IMR-90 (cell line): ENCODE data around the gene SCD. TPM values are rescaled to one million over a fixed set of nuclear protein-coding genes. Genes with fewer than 3 reads are reported as not detected.

ENCODE experiments used
- ATAC-seq: fragments of 200-7000 bp; cut with Tn5 transposase; 2 replicates; pipeline ENCODE4 v1.9.1; 2020; ENCODE audit warnings: low read depth, mild to moderate bottlenecking, moderate library complexity
- BruUV-seq: library from RNA; stranded (reverse); fragments of 400-500 nt; replicated peaks from 2 replicates; lab custom pipeline; 2021; lab: Mats Ljungman, UMichigan
- CTCF ChIA-PET: fragments of 300-600 bp; formaldehyde crosslinking; extraction: SDS; loops from one replicate; lab custom pipeline; 2021; ENCODE audit warnings: antibody characterized with exemption; lab: Yijun Ruan, JAX
- POLR2A ChIA-PET: fragments of 300-600 bp; sonication (Branson Sonifier 250); formaldehyde crosslinking; loops from one replicate; lab custom pipeline; 2022; ENCODE audit warnings: antibody characterized with exemption; ENCODE audit not compliant: unreplicated experiment; lab: Charles Lee
- DNase-seq: peaks from one replicate; pipeline ENCODE4 v3.0.0; 2013
- H2AFZ ChIP-seq: replicated peaks from 2 replicates; pipeline ENCODE3; 2013; ENCODE audit warnings: low read length, mild to moderate bottlenecking; ENCODE audit not compliant: poor library complexity
- H2AK5ac ChIP-seq: 2 replicates; pipeline ENCODE4 v1.6.1; 2013; ENCODE audit warnings: low read depth, low read length, inconsistent platforms
- H2AK9ac ChIP-seq: replicated peaks from 2 replicates; pipeline ENCODE3; 2013; ENCODE audit warnings: mild to moderate bottlenecking, low read depth, low read length, moderate library complexity; ENCODE audit not compliant: poor library complexity
- H2BK120ac ChIP-seq: 2 replicates; pipeline ENCODE4 v1.6.1; 2013; ENCODE audit warnings: low read depth, low read length, inconsistent platforms
- H2BK15ac ChIP-seq: 3 replicates; pipeline ENCODE4 v1.6.1; 2013; ENCODE audit warnings: low read depth, low read length, inconsistent platforms
- H2BK20ac ChIP-seq: 2 replicates; pipeline ENCODE4 v1.6.1; 2013; ENCODE audit warnings: low read depth, mild to moderate bottlenecking, inconsistent platforms, low read length, moderate library complexity
- H2BK5ac ChIP-seq: 2 replicates; pipeline ENCODE4 v1.6.1; 2013; ENCODE audit warnings: mild to moderate bottlenecking, low read depth, low read length, inconsistent platforms; ENCODE audit not compliant: poor library complexity, severe bottlenecking
- H3K14ac ChIP-seq: replicated peaks from 2 replicates; pipeline ENCODE4 v1.6.1; 2013; ENCODE audit warnings: low read depth, low read length, inconsistent platforms
- H3K18ac ChIP-seq: 2 replicates; pipeline ENCODE4 v1.6.1; 2013; ENCODE audit warnings: low read depth, low read length, control low read depth
- H3K23ac ChIP-seq: 2 replicates; pipeline ENCODE4 v1.6.1; 2013; ENCODE audit warnings: low read depth, low read length, inconsistent platforms
- H3K27ac ChIP-seq: 2 replicates; pipeline ENCODE4 v1.5.1; 2013; ENCODE audit warnings: mild to moderate bottlenecking, control low read depth, low read length; ENCODE audit not compliant: insufficient read depth
- H3K27me3 ChIP-seq: 2 replicates; pipeline ENCODE4 v1.6.1; 2013; ENCODE audit warnings: low read length; ENCODE audit not compliant: control insufficient read depth, insufficient read depth
- H3K36me3 ChIP-seq: 2 replicates; pipeline ENCODE4 v1.6.1; 2013; ENCODE audit warnings: low read length, mixed read lengths; ENCODE audit not compliant: control insufficient read depth, insufficient read depth
- H3K4ac ChIP-seq: 2 replicates; pipeline ENCODE4 v1.6.1; 2013; ENCODE audit warnings: low read depth, low read length, inconsistent platforms
- H3K4me1 ChIP-seq: 2 replicates; pipeline ENCODE4 v1.6.1; 2013; ENCODE audit warnings: low read length, mixed read lengths; ENCODE audit not compliant: control insufficient read depth, insufficient read depth
- H3K4me2 ChIP-seq: 2 replicates; pipeline ENCODE4 v1.6.1; 2013; ENCODE audit warnings: low read depth, mild to moderate bottlenecking, control low read depth, low read length, moderate library complexity
- H3K4me3 ChIP-seq: 2 replicates; pipeline ENCODE4 v1.5.1; 2013; ENCODE audit warnings: low read depth, mild to moderate bottlenecking, control low read depth, low read length, moderate library complexity; ENCODE audit not compliant: insufficient read depth
- H3K56ac ChIP-seq: 2 replicates; pipeline ENCODE4 v1.6.1; 2013; ENCODE audit warnings: low read length, inconsistent platforms; ENCODE audit not compliant: insufficient read depth; ENCODE audit errors: extremely low read depth
- H3K79me1 ChIP-seq, 2 experiments: 2 replicates each; pipeline ENCODE4 v1.6.1; 2013; ENCODE audit warnings: low read length in 2 of 2, inconsistent platforms in 1 of 2, low read depth in 1 of 2
- H3K9ac ChIP-seq: 2 replicates; pipeline ENCODE4 v1.6.1; 2013; ENCODE audit warnings: low read depth, low read length, control low read depth
- H3K9me1 ChIP-seq: 2 replicates; pipeline ENCODE4 v1.6.1; 2013; ENCODE audit warnings: low read length, inconsistent platforms; ENCODE audit not compliant: insufficient read depth
- H3K9me3 ChIP-seq: 2 replicates; pipeline ENCODE4 v1.6.1; 2013; ENCODE audit warnings: low read length; ENCODE audit not compliant: control insufficient read depth, insufficient read depth
- H4K20me1 ChIP-seq: 2 replicates; pipeline ENCODE4 v1.6.1; 2013; ENCODE audit warnings: low read length, inconsistent platforms; ENCODE audit not compliant: insufficient read depth
- H4K5ac ChIP-seq: 2 replicates; pipeline ENCODE4 v1.6.1; 2013; ENCODE audit warnings: mild to moderate bottlenecking, low read depth, low read length, control low read depth
- H4K8ac ChIP-seq, 2 experiments: 2 replicates each; pipeline ENCODE4 v1.6.1; 2013; ENCODE audit warnings: low read depth in 2 of 2, low read length in 2 of 2, control low read depth in 1 of 2, inconsistent platforms in 1 of 2
- H4K91ac ChIP-seq: 2 replicates; pipeline ENCODE4 v1.6.1; 2013; ENCODE audit warnings: low read depth, low read length, inconsistent platforms; ENCODE audit not compliant: insufficient read depth
- CEBPB ChIP-seq: IDR thresholded peaks from 2 replicates; pipeline ENCODE4 v1.6.1; 2012; ENCODE audit warnings: low read depth, low read length, improper control_type of control experiment
- CHD1 ChIP-seq: IDR thresholded peaks from 2 replicates; pipeline ENCODE4 v1.6.1; 2012; ENCODE audit warnings: low read depth, low read length, improper control_type of control experiment
- FOS ChIP-seq: fragments of 150-350 bp; IDR thresholded peaks from 2 replicates; pipeline ENCODE4 v1.6.1; 2016; ENCODE audit warnings: low read depth, low read length
- MAFK ChIP-seq: IDR thresholded peaks from 2 replicates; pipeline ENCODE4 v1.6.1; 2012; ENCODE audit warnings: low read depth, low read length, improper control_type of control experiment
- MAZ ChIP-seq: IDR thresholded peaks from 2 replicates; pipeline ENCODE4 v1.6.1; 2012; ENCODE audit warnings: low read depth, mild to moderate bottlenecking, low read length, improper control_type of control experiment, moderate library complexity, borderline replicate concordance
- MXI1 ChIP-seq: IDR thresholded peaks from 2 replicates; pipeline ENCODE4 v1.6.1; 2012; ENCODE audit warnings: low read depth, mild to moderate bottlenecking, low read length, moderate library complexity, borderline replicate concordance
- NFE2L2 ChIP-seq: fragments of 150-350 bp; IDR thresholded peaks from 2 replicates; pipeline ENCODE4 v1.6.1; 2016; ENCODE audit warnings: low read depth, mild to moderate bottlenecking, low read length
- POLR2A ChIP-seq: IDR thresholded peaks from 2 replicates; pipeline ENCODE4 v1.6.1; 2012; ENCODE audit warnings: mild to moderate bottlenecking, low read depth, low read length
- RAD21 ChIP-seq: IDR thresholded peaks from 2 replicates; pipeline ENCODE4 v1.6.1; 2012; ENCODE audit warnings: low read length, improper control_type of control experiment
- WGBS, 2 experiments: methylation state at CpG; one replicate each; pipeline versions ENCODE4 v1.1.5 to v1.1.7; 2013; ENCODE audit warnings: missing lambda C conversion rate in 2 of 2; ENCODE audit not compliant: insufficient read length in 1 of 2; ENCODE audit errors: extremely low coverage in 2 of 2; 5-methylcytosine and 5-hydroxymethylcytosine counted together
- dilution Hi-C: fragments of 300-500 bp; cut with HindIII; formaldehyde crosslinking; loops from one replicate; pipeline ENCODE4 v1.14.3; 2018; ENCODE audit warnings: low sequenced_read_pairs; ENCODE audit not compliant: unreplicated experiment
- in situ Hi-C: fragments of 300-500 bp; cut with MboI; formaldehyde crosslinking; loops from 3 replicates; pipeline ENCODE4 v1.14.3; 2019; ENCODE audit warnings: low sequenced_read_pairs, inconsistent platforms, mixed read lengths
- intact Hi-C: fragments of 100-400 bp; cut with micrococcal nuclease; formaldehyde crosslinking; loops from 2 replicates; pipeline ENCODE4 v1.10.0; 2022
- polyA plus RNA-seq, 3 experiments: library from polyadenylated mRNA; depleted of rRNA; stranded (reverse); fragments of >200 nt; gene quantifications; 2 replicates each; pipeline ENCODE4 v1.2.3, GENCODE V29; 2012; ENCODE audit warnings: low replicate concordance in 1 of 3
- total RNA-seq: library from RNA; depleted of rRNA; stranded (reverse); fragments of >200 nt; gene quantifications from 2 replicates; pipeline ENCODE4 v1.2.3, GENCODE V29; 2012
- TF ChIP-seq, protein P1 (sequence below): fragments of 150-350 bp; IDR thresholded peaks from 2 replicates; pipeline ENCODE4 v1.6.1; 2017; ENCODE audit warnings: mild to moderate bottlenecking, antibody characterized with exemption, low read length, low read depth

The SCD gene
- total and polyA plus RNA-seq, 2 of the 4 experiments (the other 2 are of a cell fraction) = 50.7 to 65.1 TPM

- in situ Hi-C loops = no loop called here
- 45% methylated on average over 4 of the region's 12 CpGs; no CpG with 5 or more reads in 1 of the 2 experiments for WGBS, 2 experiments
- POLR2A ChIA-PET = no interaction called here
- DNase-seq (peak; percentile 87), ATAC-seq (peak; percentile 55)
- peak overlapping the region; percentile 88 for H2AFZ ChIP-seq
- no peaks in the 10 kb centered on the region for H3K36me3 ChIP-seq
- H2BK15ac ChIP-seq = peak overlapping the region; percentile 90; the same call in 2 of the 3 replicates
- H4K8ac ChIP-seq = peak overlapping the region; percentile 55 to 89; a peak in 3 of 4 replicates
- BruUV-seq = no TSS peak
- H3K18ac ChIP-seq = peak overlapping the region; percentile 93
- H2BK5ac ChIP-seq = peak overlapping the region; percentile 81
- dilution Hi-C loops = no loop called here
- peak overlapping the region; percentile 84 for H2BK20ac ChIP-seq
- TF ChIP-seq NFE2L2 = no peak
- peak; percentile 4; the same call in 1 of the 2 replicates for TF ChIP-seq RAD21
- TF ChIP-seq FOS = peak; percentile 52; the same call in 1 of the 2 replicates
- 0 out of 2 replicates have a peak, but pooled peaks have one; percentile 0 for TF ChIP-seq POLR2A
- no peak for TF ChIP-seq MXI1
- TF ChIP-seq MAFK = no peak
- TF ChIP-seq CHD1 = no peak
- TF ChIP-seq, protein P1, sequence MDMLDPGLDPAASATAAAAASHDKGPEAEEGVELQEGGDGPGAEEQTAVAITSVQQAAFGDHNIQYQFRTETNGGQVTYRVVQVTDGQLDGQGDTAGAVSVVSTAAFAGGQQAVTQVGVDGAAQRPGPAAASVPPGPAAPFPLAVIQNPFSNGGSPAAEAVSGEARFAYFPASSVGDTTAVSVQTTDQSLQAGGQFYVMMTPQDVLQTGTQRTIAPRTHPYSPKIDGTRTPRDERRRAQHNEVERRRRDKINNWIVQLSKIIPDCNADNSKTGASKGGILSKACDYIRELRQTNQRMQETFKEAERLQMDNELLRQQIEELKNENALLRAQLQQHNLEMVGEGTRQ = no peak
- peak; percentile 90 for TF ChIP-seq CEBPB
- 0 out of 2 replicates have a peak, but pooled peaks have one; percentile 44 for TF ChIP-seq MAZ
- peak overlapping the region; percentile 78; the same call in 1 of the 2 replicates for H2AK5ac ChIP-seq
- peak overlapping the region; percentile 70 for H3K23ac ChIP-seq
- peaks cover 19% of the 10 kb centered on the region for H3K4me1 ChIP-seq
- peak overlapping the region; percentile 48 for H3K56ac ChIP-seq
- peaks cover 0 to 26% of the 10 kb centered on the region in 2 experiments; a peak in 2 of 4 replicates for H3K79me1 ChIP-seq
- H3K9me1 ChIP-seq = peaks cover 13% of the 10 kb centered on the region; the same call in 1 of the 2 replicates
- H4K91ac ChIP-seq = peak overlapping the region; percentile 87
- peak overlapping the region; percentile 86 for H3K4me2 ChIP-seq
- peak overlapping the region; percentile 85 for H4K5ac ChIP-seq
- peak overlapping the region; percentile 33 for H2AK9ac ChIP-seq
- intact Hi-C loops = no loop called here
- no peaks in the 10 kb centered on the region for H3K9me3 ChIP-seq
- peak overlapping the region; percentile 81 for H3K27ac ChIP-seq
- 0 out of 2 replicates have a peak, but pooled peaks cover 3% of the 10 kb centered on the region for H4K20me1 ChIP-seq
- H3K27me3 ChIP-seq = no peaks in the 10 kb centered on the region
- H3K4me3 ChIP-seq = no peak overlapping the region
- H3K14ac ChIP-seq = peak overlapping the region; percentile 88
- CTCF ChIA-PET = interaction anchor here (0.5 to 1.4 kb wide), 3 partner anchors 25 to 147 kb away, joined by 3 to 5 read pairs (median 3); partner anchors contain the start of gene SCD
- H3K4ac ChIP-seq = peak overlapping the region; percentile 85
- peak overlapping the region; percentile 60 for H3K9ac ChIP-seq
- H2BK120ac ChIP-seq = peak overlapping the region; percentile 93
Observed at GRCh38 chr10:100370714-100371481, 23.9 kb downstream of the SCD start.
